TTC549 (cell line): ENCODE data around the gene SCIN.

Experiments
- FAIRE-seq: peaks from 2 replicates; lab custom pipeline; 2012; peaks lifted over from hg19 to GRCh38; lab: Jason Lieb, UNC

The SCIN gene

GRCh38 chr7:12569673-12570072 is 847 bp upstream of the SCIN start:
- FAIRE-seq: no peak

DNA sequence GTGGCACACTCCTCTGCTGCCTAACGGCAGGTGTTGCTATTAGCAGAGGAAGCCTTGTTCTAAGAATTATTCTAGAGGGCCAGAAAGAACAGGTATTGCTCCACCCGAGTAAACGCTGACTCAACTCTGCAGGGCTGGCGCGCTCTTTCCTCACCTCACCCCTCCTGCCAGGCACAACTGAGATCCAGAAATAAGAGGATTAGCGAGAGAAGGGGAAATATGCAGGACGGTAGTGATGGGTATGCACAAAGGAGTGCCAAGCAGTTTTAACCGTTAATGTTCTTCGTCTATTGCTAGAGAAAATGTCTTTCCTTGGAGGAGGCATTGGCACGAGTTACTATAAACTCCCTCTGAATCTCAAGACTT is 369 bp upstream of the SCIN start:
- FAIRE-seq: no peak

DNA sequence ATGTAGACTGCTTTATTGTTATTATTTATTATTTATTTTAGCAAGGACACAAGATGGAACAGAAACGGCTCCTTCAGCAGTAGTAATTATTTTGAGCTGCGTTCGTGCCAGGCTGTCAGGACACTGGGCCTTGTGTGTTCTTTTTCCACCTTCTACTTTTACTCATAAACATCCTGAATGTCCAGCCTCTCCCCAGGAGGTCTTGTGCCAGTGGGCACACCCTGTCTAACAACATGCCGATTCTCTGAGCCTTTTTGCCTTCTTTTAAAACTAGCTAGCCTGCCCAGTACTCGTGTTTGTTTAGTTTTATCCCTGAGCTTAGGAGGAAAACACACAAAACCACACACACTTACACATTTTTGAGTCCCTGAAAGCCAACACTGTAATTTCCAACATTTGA is 1.2 kb downstream of the SCIN start:
- no peak for FAIRE-seq

DNA sequence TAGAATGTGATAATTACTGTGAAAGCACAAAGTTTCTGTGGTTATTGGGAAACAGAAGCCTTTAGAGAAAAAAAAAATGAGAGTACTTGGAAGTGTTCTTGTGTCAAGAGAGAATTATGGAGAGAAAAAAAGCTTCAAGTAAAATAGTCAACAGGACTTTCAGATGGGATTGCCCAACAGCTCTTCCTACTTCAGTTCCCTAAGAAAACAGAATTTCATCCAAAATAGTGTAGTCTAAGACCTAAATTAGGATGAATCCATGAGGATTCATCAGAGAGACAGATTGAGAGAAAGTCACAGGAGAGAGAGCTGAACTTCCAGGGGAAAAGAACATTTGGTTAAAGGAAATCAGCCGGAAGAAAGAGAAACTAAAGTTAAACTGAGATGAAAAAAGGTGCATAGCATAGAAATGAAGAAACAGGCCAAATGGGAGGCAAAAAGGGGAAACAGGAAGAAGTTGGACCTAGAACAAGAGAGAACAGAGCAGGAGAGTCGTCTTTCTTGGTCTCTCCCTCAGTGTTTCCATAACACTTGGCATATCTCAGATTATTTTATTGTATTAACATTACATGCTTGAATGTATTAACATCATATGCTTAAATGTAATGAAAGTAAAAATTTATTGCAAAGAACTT is 2.5 kb downstream of the SCIN start:
- FAIRE-seq: no peak

DNA sequence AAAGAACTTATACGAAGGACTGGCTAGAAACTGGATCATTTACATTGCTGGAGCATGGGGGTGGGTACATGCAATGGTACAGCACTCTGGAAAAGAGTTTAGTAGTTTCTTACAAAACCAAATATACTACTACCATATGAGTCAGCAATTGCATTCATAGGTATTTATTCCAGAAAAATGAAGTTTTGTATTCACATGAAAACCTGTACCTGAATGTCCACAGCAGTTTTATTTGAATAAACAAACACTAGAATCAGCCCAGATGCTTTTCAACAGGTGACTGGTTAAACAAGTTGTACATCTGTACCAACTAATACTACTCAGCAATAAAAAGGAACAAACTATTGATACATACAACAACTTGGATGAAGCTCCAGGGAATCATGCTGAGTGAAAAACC is 3.4 kb downstream of the SCIN start:
- FAIRE-seq: no peak

DNA sequence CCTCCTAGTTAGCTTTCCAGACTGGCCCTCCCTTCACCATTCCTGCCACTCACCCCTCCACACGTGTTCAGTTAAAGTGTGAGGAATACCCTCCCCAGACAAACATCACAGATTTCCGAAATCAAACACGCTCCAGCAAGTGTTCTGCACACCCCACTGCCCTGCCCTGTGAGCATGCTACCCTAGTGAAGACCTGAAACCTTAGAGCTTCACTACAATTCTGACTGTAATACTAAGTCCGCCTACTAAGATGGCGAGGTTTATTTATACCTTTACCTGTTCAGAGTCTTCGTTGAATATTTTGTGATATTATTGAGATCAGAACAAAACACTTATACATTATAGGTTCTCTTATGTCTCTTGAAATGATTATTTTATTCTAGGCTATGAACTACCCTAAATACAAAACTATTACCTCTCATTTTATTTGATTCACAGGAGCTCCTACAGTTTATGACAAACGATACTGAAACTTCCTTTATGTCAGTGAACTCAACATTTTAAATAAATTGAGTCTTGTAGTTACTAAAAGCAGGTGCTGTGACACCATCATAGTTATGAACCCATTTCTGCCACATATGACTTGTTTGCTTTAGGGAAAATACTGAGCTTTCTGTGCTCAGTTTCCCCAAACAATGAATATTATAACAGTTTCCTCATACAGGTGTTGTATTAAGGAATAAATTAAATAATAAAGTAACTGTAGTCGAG is 8.6 kb downstream of the SCIN start:
- no peak for FAIRE-seq

- no peak for FAIRE-seq
These were observed 11.4 kb downstream of the SCIN start for GRCh38 chr7:12581897-12582296.

- FAIRE-seq: no peak
These were observed 11.8 kb downstream of the SCIN start for GRCh38 chr7:12582362-12582761.

DNA sequence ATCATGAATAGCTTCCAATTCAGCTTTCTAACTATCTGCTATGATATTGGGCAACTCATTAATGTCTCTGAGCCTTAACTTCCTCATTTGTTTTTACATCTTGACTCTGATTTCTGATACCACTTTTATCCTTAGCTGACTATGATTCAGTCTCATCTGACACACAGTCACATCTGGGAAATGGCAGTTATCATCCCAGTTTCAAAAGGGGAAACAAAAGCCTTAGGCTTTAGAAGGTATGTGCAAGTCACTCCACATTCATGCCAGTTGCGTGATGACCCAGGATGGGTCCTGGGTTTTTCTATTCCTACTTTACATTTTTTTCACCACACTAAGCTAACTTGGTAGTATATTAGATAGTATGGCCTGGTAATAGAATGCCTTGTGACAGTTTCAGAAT is 12.7 kb downstream of the SCIN start:
- no peak for FAIRE-seq

DNA sequence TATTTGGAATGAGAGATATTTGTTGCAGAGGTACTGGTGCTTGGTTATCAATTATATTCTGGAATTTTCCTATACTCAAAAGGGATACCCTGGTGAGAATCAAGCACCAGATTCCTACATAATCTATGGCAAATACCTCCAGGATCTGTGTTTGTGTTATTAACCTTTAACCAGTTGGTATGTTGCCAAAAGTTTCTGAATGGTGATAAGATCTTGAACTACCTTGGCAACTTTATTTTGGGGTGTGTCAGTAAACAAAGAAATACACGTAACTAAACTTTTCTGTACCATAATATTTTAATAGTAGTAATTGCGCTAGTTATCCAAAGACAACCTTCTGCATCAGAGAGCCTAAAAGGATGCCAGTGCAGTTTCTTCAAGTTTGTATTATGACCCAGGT is 13.4 kb downstream of the SCIN start:
- no peak for FAIRE-seq

DNA sequence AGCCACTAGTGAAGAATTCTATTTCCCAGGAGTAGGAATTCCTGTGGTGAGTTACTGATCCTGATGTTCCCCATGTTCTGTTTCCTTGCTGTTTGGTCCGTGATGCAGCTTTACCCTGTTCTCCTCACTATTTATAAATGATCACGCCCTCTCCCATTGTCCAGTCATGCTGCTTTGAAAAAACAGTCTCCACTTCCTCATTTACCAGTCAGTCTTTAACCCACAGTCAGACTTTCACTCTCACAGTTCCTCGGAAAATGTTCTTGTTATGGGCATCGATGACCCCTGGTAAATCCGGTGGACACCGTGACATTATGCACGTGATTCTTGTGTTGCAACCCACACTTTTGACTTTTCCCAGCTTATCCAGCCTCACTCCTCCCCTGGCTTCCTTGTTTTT is 14.4 kb downstream of the SCIN start:
- no peak for FAIRE-seq

GRCh38 chr7:12586271-12586670 is 15.8 kb downstream of the SCIN start:
- FAIRE-seq: no peak

DNA sequence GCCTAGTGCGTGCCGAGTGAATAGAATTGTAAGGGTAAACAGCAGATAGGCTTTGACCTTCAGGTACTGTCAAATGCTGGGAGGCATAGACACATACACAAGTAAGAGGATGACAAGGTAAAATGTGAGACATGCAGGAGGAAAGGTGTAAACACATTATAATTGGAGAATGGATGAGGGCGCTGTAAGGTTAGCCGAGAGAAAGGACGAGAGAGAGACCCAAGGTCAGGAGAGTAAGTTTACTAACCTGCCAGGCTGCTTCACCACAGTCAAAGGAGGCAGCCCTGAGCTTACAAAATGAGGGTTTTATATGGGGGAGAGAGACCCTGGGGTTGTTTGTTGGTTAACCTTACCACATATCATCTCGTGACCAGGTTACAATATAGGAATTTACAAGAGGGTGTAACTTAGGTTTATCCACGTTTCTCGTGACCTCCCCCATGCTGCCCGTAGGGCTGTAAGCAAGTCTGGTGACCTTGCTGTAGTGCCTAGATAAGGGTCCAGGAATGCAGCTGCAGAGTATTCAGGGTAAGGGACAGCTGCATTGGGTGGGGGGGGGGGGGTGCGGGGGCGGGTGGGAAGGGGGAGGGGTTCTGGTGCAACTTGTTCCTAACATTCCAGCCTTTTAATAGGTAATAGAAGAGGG is 17.9 kb downstream of the SCIN start:
- FAIRE-seq: no peak

GRCh38 chr7:12590559-12590958 is 20.0 kb downstream of the SCIN start:
- FAIRE-seq: no peak

DNA sequence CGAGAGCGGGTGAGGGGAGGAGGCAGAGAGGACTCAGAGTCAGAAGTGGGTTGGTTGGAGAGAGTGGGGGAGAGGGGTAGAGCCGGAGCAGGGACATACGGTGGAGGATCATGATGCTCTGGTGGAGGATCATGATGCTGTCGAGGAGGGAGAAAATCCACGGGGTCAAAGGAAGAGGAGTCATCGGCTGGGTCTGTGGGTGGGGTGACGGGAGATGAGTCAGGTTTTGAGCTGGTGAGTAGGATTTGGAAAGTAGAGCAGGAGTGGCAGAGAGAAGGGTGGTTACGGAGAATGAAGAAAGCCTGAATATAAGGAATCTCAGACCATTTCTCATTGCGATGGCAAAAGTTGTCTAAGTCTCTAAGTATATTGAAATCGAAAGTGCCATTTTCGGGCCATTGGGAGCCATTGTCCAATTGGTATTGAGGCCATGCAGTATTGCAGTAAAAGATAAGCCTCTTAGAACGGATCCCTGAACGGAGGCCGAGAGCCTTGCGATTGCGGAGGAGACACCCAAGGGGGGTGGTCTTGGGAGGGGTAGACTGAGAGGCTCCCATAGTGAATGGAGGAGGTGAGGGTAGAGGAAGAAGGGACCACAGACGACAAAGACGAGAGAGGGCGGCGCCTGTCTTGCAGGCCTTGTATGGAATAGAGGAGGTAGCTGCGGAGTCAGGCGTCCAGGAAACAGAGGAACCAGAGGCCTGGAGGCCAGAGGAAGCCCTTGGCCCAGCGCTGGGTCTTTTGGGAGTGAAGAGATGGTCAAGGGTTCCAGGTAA is 23.8 kb downstream of the SCIN start:
- FAIRE-seq: no peak

- no peak for FAIRE-seq
These were observed 24.6 kb downstream of the SCIN start for GRCh38 chr7:12595148-12595547.

DNA sequence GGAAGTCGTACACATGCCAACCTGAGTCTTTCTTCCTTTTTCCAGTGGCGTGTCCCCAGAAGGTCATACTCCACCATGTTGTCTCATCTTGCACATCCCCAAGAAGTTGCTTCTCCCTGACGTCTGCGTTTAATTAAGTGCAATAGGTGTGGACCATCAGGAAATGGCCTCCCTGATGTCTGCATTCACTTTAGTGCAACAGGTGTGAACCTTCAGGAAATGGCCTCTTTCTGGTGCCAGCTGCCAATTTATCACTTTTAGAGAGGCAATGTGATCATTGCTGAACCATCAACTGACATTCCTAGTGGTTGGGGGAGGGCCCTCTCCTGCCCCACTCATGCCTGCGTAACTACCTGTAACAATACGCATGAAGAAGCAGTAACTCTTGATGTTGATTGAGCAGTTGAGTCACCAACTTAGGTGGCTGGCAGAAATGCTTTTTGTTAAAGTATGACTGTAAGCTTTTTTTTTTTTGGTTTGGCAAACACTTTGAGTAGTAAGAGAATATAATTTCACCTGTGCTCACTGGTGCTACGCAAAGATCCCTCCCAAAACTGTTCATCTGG is 25.8 kb downstream of the SCIN start:
- FAIRE-seq: no peak

GRCh38 chr7:12601302-12601869 is 30.9 kb downstream of the SCIN start:
- no peak for FAIRE-seq

DNA sequence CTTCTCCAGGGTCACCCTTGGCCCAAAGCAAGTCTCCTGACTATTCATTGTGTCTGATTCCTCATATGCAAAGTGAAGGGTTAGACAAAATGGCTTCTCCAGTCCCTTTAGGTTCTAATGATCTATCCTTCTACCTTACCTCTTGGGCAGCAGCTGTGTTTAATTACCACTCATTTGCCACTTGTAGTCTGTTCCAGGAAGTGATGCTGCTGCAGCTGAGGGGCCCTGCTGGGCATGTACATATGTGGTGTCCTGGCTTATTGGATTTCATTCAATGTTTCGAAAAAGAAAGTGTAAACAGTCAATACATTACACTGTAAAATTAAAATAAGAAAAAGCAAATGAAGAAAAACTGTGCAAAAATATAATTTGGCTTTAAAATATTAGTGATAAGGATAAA is 36.6 kb downstream of the SCIN start:
- FAIRE-seq: no peak

GRCh38 chr7:12609561-12609960 is 39.0 kb downstream of the SCIN start:
- no peak for FAIRE-seq

GRCh38 chr7:12610899-12611298 is 40.4 kb downstream of the SCIN start:
- FAIRE-seq: no peak

GRCh38 chr7:12612622-12613021 is 42.1 kb downstream of the SCIN start:
- FAIRE-seq: no peak
